Ammon's horn (tissue), 1 donor: ENCODE data around the gene ILDR2.
A peak's percentile ranks its signal among the peaks of the same experiment; 100 is the strongest.

ENCODE experiments used
- DNase-seq: peaks from one replicate; pipeline ENCODE4 v3.0.0-alpha.2; 2016; ENCODE audit warnings: low spot score

Gene ILDR2, protein sequence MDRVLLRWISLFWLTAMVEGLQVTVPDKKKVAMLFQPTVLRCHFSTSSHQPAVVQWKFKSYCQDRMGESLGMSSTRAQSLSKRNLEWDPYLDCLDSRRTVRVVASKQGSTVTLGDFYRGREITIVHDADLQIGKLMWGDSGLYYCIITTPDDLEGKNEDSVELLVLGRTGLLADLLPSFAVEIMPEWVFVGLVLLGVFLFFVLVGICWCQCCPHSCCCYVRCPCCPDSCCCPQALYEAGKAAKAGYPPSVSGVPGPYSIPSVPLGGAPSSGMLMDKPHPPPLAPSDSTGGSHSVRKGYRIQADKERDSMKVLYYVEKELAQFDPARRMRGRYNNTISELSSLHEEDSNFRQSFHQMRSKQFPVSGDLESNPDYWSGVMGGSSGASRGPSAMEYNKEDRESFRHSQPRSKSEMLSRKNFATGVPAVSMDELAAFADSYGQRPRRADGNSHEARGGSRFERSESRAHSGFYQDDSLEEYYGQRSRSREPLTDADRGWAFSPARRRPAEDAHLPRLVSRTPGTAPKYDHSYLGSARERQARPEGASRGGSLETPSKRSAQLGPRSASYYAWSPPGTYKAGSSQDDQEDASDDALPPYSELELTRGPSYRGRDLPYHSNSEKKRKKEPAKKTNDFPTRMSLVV

DNA sequence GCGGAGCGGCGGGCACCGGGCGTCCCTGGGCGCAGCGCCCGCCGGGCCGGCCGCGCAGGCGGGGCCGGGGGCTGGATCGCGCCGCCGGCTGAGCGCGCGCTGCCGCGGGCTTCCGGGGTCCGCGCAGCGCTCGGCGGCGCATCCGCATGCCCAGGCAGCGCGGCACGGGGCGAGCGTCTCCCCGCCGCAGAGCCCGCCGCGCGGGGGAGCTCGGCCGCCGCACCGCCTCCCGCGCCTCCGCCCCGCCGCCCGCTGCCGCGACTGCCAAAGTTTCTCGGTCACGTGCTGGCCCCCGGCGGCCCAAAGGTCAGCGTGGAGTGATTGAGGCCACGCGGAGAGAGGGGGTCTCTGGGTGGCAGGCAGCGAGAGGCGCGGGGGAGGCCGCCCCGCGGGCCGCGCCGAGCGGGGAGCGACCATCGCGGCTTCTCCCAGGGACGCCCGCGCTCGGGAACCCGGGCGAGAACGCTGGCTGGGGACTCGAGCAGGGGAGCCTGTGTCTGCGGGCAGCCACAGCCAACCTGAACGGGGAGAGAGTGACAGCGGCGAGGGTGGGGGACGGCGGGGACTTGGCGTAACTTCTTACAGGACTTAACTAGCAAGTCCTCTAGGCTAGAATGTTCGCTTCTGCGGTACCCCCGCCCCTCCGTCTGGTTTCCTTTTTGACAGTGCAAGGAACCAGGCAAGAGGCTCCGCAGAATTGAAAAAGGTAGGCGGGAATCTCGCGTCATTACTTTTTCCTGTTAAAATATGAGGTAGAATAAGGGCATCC is at the start of gene ILDR2:
ILDR2 (minus strand) TSS at position 180 of the 769 bp plus-strand sequence. CDS start 272 bp downstream, outside the sequence.
- peak; percentile 72 for DNase-seq

DNA sequence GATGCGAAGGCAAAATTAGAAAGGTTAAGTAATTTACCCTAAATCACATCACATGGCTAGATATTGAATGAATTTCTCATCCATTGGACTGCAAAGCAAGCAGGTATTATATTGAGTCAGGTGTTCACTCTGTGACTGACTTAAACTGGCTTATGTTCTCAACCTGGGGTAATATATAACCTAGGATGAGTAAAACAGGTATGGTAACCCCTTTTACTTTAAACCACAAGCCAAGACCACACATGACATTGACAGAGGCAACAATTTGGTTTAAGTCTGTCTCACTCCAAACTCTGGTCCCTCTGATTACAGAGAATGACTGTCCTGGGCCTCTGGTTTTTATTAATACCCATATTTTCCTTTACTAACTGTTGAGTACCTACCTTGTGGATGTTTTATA is 47.0 kb upstream of the ILDR2 start:
- DNase-seq, result no peak

DNA sequence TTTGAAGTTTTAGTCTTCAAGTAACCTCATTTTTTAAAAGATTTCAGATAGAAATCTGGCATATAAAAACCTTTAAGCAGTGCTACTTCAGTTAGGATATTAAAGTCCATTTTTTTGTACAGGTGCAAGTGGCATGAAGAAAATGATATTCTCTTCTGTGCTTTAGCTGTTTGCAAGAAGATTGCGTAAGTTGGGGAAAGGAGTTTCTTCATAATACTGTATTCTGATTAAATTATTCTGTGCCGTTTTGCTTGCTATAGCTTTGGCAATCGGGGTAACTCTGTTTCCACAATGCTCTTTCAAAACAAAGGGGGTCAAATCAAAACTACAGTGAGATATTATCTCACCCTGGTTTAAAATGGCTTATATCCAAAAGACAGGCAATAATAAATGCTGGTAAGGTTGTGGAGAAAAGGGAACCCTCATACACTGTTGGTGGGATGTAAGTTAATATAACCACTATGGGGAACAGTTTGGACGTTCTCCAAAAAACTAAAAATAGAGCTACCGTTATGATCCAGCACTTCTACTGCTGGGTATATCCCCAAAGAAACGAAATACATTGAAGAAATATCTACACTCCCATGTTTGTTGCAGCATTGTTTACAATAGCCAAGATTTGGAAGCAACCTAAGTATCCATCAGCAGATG is 40.9 kb upstream of the ILDR2 start:
- DNase-seq, result no peak

DNA sequence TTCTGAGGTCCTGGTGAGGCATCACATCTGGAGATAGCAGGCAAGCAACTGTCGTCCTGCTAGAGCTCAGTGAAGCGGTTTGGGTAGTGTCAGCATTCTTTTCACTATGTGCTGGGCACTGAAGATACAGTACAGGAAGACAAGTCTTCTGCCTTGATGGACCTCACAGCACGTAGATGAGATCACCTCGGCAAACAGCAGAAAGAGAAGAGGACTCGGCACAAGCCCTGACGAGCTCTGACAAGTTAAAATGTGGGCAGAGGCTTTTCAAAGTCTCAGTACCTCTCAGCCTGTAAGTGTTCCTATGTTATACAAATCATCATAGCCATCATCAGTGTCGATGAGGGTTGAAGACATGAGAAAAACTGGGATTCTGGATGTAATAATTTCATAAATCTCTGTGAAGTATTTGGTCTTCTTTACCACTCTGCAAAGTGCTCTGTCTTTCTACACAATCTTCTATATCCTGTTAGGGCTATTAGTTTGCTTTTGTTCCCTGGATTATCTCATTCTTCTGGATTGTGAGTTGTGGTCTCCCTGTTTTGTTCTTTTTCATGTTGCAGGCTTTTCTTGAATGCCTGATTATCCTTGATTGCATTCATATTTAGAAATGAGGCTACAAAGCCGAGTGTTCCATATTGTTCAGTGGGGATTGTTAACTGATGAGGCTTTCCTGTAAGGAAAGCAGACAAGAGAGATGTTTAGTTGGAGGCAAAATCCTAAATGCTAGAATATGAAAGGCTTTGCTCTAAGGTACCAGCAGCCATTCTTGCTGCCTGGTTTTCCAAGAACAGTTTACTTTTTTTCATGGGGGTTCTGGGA is 38.0 kb upstream of the ILDR2 start:
- DNase-seq, result no peak

DNA sequence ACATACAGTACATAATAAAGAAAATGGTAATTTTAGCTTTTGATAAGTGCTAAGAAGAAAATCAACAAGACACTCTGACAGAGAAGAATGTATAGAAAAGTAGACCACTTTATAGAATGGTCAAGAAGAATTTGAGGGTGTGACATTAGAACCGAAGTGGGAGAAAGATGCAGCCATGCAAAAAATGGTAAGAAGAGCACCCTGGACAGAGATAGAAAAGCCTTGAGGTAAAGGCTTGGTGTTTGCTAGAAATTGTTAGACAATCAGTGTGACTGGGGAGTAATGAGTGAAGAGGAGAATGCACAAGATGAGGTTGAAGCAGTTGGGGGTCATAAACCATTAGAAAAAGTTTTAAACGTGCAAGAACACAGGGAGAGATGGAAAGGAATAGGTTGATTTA is 37.2 kb upstream of the ILDR2 start:
- no peak for DNase-seq

DNA sequence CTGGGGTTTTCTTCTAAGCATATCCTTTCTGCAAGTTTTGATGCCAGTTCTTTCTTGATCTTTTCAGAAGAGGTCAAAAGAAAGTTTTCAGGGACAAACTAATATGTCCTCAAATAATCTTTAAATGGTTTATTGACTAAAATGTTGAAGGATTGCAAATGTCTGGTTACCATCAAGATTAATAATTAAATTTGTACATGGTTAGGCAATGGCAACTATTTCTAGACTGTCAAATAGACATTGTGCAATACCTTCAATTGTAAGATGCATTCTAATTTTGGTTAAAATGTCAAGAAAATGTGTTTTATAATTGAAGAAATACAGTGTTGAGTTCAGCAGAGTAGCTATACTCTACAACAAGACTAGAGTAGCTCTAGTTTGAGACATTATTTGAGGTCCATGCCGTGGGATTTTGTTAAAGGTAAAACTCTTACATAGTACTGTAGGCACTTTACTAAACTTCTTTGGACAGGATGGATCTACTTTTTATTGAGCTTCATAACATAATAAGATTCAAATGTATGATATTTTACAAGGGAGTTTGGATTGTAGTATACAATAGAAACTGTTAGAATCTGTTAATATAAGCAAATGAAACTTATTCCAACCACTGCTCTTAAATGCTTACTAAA is 36.3 kb upstream of the ILDR2 start:
- DNase-seq, result no peak

DNA sequence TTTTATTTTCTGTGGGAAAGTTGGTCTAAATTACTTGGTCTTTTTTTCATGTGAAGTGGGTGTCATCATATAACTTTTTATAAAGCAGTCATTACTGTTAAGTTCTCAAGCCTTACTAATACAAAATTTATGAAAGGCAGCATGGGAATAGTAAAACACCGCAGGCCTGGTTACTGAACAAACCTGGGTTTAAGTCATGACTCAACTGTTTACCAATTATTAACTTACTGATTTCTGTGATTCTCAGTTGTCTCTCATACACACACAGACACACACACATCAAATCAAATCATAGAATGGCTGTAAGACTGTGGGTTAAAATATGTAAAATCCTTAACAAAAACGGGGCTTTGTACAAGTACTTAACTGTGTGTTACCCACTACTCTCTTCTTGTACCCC is 28.4 kb upstream of the ILDR2 start:
- DNase-seq, result no peak

DNA sequence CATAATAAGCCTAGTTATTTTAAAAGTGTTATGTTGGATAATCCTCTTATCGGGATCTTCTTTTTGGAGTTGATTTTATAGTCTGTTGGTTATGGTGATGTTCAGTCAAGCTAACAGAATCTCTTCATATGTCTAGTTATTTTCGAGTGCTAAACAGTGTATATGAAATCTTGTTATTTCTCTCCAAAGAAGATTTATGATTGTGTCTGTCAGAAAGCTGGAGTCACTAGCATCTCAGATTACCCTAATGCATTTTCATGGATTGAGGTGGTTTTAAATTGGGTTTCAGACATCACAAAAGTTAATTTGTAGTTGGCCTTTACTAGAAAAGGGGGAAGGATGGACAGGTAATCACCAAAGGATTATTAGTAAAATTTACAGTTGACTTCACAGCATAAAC is 27.0 kb upstream of the ILDR2 start:
- no peak for DNase-seq

DNA sequence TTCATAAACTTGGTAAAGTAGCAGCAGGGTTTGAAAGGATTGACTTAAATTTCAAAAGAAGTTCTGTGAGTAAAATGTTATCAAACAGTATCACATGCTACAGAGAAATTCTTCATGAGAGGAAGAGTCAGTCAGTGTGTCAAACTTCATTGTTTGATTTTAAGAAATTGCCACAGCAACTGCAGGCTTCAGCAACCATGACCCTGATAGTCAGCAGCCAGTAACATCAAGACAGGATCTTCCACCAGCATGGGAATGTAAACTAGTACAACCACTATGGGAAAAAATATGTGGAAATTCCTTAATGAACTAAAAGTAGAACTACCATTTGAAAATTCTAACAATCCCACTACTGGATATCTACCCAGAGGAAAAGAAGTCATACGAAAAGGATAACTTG is 25.2 kb upstream of the ILDR2 start:
- no peak for DNase-seq

DNA sequence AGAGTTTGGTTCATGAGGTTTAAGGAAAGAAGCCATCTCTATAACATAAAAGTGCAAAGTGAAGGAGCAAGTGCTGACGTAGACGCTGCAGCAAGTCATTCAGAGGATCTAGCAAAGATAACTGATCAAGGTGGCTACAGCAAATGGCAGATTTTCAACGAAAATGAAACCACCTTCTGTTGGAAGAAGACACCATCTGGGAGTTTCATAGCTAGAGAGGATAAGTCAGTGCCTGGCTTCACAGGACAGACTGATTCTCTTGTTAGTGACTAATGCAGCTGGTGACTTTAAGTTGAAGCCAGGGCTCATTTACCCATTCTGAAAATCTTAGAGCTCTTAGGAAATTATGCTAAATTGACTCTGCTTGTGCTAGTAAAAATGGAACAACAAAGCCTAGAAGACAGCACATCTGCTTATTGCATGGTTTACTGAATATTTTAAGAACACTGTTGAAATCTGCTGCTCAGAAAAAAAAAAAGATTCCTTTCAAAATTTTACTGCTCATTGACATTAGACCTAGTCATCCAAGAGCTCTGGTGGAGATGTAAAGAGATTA is 24.2 kb upstream of the ILDR2 start:
- DNase-seq, result no peak

DNA sequence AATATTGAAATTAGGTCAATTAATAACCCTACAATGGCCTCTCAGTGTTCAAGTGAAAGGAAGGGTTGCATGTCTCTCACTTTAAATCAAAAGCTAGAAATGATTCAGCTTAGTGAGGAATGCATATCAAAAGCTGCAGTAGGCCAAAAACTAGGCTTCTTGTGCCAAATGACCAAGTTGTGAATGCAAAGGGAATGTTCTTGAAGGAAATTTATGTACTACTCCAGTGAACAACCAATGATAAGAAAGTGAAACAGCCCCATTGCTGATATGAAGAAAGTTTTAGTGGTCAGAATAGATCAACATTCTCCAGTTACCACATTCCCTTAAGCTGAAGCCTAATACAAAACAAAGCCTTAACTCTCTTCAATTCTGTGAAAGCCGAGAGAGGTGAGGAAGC is 23.7 kb upstream of the ILDR2 start:
- no peak for DNase-seq

DNA sequence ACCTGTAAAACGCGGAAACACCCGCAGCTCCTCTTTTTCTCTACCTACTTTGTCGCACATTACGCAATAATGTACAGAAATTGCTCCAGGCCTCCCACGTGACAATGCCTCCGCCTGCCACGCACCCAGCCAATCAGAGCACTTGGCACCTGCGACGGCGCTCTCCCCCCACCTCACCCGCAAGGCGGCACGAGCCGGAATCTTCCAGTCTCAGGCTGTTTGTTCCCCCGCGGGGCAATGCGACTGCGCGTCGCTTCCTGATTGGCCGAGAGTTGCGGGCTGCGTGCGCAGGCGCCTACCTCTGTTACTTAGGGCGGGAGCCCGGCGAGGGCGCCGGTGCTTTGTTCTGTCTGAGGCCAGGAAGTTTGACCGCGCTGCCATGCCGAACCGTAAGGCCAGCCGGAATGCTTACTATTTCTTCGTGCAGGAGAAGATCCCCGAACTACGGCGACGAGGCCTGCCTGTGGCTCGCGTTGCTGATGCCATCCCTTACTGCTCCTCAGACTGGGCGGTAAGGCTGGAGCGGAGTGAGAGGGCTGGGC is 13.7 kb upstream of the ILDR2 start, which contains the start of gene MAEL:
MAEL (plus strand) TSS at position 307 of the 542 bp plus-strand sequence; CDS start at position 380, 73 bp downstream.
- no peak for DNase-seq

DNA sequence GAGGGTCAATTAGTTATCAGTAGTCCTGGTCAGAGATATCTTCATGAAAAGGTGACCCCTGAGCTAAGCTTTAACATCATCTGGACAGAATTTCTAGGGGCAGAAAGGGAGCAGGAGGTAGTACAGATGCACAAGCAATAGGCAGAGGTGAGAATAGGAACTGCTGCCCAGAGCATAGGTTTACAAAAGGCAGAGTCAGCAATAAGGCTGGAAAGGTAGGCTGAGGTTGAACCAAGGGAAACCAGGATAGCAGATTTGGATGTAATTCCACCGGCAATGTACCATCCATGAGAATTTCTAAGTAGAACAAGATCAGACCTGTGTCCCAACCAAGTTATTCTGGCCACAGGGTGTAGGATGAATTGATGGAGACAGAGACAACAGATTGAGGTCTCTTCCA is 6.2 kb upstream of the ILDR2 start:
- no peak for DNase-seq

DNA sequence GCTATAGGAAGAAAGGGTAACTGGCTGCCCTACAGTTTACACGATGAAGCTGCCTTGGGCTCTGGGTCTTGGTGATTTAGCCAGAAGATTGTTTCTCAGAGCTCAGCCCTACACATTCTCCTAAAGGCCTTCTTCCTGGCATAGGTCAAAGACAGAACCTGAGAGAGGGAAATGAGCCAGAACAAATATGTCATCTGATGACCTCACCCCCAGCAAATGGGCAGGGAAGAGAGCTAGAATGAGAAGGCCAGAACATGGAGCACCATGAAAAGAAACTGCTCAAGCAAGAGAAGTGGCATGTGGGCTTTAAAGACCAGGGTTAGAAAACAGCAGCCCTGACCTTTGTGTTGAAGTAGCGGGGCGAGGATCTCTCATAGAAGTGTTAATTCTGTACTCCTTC is 5.5 kb upstream of the ILDR2 start:
- DNase-seq, result no peak

DNA sequence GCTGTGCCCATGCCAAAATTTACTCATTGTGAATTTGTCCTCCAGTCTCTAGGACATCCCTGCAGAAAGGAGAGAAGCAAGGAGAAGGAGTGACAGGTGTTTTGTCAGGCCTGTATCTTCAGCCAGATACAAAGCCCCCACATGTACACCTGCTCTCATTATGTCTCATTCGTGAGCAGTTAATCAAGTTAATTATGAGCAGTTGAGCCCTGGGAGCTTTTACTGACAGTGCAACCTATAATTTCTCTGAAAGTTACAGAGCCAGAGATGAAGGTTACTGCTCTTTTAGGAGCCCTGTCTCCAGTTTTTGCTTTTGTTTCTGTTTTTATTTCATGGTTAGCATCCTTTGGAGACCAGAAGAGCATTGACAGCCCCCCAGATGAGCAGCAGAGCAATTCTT is 5.0 kb upstream of the ILDR2 start:
- DNase-seq, result no peak

DNA sequence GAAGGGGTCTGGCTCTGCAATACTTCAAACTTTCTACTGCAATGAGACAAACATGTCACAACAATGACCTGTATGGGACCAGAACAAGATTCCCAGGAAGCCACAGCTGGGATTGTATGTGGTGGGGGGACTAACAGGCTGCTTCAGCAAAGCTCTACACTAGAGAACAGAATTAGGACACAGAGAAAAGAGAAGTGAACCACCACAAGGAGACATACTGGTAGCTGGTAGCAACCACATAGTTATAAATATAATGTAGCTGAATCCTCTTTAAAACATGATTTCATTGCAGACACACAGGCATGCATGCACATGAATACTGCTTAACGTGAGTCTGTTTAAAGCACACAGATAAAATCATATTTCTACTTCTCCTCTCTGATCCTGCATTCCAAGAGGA is 3.5 kb upstream of the ILDR2 start:
- no peak for DNase-seq

DNA sequence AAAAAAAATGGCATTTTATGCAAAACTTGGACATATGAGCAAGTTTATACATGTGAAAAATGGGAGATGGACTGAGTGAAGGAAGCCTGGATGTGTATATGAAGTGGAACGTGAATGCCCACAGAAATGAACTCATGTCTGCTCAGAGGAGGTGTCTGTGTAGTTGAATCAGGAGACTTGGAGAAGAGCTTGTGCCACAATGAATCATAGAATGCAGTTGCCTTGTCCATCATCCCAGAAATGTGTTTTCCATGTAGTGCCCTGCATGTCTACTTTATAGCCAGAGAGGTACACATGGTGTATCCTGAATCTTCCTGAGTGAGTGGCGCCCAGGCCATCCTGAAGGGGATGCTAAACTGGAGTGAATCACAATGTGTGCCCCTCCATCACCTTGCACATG is 2.6 kb upstream of the ILDR2 start:
- no peak for DNase-seq

DNA sequence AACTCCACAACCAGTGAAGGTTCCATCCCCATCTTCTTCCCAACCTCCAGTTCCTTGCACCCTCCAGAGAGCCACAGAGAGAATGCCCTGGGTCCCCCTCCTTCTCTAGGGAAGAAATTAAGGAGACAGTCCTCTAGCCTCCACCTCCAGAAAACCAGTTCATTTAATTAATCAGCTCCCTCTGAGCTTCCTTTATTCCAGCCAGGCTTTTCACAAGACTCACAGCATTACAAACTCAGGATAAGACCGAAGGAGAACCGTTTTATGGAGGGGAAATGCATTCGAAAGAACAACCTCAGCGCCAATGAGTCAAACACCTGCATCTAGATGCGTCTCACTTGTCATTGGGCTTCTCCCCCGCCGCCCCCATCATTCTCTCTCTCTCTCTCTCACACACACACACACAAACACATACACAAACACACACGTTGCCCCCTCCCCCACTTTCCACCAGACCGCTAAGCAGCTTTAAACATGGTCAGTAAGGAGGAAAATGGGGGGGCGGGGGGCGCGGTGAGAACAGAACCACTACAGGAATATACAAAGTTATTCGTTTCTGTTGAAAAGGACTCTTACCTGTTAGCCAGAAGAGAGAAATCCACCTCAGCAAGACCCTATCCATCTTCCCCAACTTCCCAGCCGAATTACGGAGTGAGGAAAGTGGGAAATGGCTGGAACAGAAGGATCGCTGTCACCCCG is 544 bp downstream of the ILDR2 start:
- DNase-seq, result peak; percentile 35

DNA sequence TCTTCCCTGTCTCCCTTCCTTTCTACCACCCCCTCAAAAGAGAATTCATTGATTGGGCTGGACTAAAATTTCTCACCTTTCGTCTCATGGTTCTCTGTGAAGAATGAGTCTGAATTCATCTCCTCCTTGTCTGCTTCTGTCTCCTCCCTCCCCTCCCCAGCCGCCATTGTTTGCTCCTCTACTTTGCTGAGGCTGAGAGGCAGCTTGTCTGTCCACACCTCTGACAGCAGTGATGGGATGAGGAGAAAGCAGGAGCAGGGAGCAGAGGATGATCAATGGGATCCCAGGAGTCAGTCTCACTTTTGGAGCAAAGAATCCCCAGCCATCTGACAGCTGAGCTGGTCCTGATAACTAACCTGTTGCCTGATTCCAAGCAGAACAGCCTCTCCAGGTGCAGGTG is 2.5 kb downstream of the ILDR2 start:
- no peak for DNase-seq

DNA sequence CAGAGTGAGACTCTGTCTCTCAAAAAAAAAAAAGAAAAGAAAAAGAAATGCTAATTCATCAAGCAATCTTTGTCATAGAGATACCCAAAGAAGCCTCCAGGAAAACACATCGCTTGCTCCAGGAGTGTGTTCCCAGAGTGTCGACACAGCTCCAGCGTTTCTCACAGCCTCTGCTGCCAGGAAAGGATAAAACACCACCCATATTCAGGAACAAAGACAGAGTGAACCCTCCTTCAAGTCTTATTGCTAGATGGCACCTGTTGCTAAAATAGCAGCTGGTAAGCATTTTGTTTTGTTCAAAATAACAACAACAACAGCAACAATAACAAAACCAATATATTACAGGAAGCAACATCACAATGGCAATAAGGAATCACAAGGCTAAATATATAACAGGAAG is 3.1 kb downstream of the ILDR2 start:
- no peak for DNase-seq
